HG03432 (cell line): ENCODE results near the gene XXYLT1.

Experiments used
- ATAC-seq: cut with Tn5 transposase; IDR thresholded peaks from one replicate; pipeline ENCODE4 v1.9.1; 2021; ENCODE audit warnings: mild to moderate bottlenecking, moderate library complexity; ENCODE audit not compliant: unreplicated experiment

Gene XXYLT1

GRCh38 chr3:195155570-195156241, 115.3 kb downstream of the XXYLT1 start:
- no peak for ATAC-seq

GRCh38 chr3:195154793-195155535, 116.0 kb downstream of the XXYLT1 start:
- ATAC-seq, result no peak

DNA sequence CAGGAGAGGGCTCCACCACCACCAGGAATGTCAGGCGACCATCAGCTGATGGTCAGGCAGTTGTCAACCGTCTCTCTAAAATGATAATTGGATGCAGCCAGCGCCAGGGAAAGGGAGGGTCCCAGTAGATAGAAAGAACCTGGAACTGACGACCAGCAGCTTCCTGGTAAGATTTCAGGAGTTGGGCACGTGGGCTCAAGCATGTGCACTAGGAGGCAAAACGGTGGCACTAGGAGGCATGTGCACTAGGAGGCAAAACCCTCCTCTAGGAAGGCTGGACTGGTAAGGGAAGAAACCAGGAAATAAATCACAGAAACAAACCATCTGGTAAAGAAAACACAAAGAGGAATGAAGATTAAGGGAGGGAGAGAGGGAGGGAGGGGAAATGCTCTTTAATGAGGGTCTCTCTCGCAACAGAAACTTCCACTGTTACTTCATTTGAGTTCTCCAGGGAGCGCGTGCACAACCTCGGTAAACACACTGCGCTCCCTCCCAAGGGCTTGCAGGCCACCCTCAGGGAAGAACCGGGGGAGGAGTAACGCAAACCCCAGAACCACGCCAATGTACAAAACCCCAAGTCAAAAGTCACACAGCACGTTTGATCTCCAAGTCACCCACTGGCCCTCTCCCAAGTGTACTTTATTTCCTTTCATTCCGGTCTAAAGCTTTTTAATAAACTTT, 116.7 kb downstream of the XXYLT1 start:
- ATAC-seq, result no peak

- no peak for ATAC-seq
Observed at GRCh38 chr3:195153653-195154052, 117.3 kb downstream of the XXYLT1 start.

- ATAC-seq, result no peak
Observed at GRCh38 chr3:195153130-195153529, 117.8 kb downstream of the XXYLT1 start.

GRCh38 chr3:195151866-195152541, 119.0 kb downstream of the XXYLT1 start:
- no peak for ATAC-seq

DNA sequence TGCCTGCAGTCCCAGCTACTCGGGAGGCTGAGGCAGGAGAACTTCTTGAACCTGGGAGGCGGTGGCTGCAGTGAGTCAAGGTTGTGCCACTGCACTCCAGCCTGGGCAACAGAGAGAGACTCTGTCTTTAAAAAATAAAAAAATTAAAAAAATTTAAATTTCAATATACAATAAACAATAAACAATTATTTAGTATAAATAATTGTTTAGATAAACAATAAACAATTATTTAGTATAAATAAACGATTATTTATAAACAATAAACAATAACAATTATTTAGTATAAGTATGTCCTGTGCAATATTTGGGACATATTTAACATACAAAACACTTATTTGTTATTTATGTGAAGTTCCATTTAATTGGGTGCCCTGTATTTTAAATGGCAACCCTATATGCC, 119.6 kb downstream of the XXYLT1 start:
- ATAC-seq, result no peak

DNA sequence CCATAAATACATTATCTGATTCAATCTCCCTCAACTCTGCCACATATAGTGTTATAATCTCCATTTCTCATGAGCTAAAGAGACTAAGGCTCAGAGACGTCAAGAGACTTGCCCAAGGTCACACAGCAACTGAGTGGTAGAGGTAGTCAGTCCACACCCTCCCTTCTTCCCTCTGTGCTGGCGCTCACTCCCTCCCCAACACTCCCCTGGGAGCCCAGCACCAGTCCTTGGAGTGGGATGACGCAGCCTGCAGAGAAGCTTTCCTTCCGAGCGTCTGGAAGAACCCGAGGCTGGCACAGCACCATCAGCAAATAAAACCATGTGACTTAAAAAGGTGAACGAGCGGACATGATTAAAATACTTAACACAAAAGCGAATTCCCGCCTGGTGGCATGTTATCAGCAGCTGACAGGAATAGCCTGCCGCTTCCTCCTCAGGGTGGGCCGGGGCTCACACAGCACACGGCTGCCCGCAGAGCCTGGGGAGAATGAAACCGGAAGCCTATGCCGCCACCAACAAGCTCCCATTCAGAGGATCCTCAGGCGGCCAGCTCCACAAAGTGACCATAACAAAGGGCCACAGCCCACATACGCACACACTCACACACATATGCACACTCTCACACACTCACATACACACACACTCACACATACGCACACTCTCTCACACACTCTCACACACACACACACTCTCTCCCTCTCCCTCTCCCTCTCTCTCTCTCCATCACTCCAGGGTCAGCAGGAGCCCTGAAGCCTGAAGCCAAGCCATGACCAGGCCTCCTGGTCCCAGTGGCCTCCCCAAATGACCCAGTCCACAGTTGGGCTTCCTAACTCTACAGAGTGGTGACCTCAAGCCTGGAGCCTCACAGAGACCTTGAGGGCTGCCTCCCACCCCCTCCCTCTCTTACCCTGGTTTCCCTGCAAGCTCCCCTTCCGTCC, 120.5 kb downstream of the XXYLT1 start:
- ATAC-seq, result peak; percentile 50

- ATAC-seq, result no peak
Observed at GRCh38 chr3:195149292-195150030, 121.5 kb downstream of the XXYLT1 start.

DNA sequence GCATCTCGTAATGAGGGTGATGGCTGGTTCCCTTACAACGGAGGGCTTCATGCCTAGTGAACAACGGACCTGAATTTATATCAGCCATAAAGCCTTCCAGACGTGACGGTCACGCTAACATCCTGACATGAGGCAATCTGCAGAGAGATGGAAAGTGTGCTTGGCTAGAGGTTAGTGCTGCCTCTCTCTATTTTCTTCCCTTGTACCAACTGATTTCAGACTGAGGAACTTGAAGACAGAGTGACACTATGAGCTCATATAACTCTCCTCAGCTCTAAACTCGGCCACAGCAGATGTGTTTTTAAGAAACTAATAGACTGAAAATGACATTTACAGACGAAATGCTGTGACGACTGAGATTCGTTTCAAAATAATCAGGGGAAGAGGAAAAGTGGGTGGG, 122.4 kb downstream of the XXYLT1 start:
- no peak for ATAC-seq

GRCh38 chr3:195147649-195148080, 123.3 kb downstream of the XXYLT1 start:
- ATAC-seq, result peak; percentile 75

- ATAC-seq, result no peak
Observed at GRCh38 chr3:195146131-195146530, 124.8 kb downstream of the XXYLT1 start.

DNA sequence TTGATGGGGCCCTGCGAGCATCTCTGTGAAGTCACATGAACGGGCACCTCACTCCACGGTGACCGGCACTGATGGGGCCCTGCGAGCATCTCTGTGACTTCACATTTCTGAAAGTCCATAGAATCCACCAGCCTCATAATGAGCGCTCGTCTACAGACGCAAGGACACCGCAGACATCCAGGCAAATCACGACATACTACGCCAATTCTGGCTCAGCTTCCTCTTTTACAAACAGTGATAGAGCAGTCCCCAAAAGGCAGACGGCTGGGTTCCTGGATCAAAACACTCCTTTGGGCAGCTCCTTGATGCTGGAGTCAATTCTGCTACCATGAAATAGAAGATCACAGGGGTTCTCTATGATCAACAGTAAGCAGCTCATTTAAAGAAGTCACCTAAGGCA, 125.4 kb downstream of the XXYLT1 start:
- no peak for ATAC-seq

- no peak for ATAC-seq
Observed at GRCh38 chr3:195143221-195143620, 127.7 kb downstream of the XXYLT1 start.

DNA sequence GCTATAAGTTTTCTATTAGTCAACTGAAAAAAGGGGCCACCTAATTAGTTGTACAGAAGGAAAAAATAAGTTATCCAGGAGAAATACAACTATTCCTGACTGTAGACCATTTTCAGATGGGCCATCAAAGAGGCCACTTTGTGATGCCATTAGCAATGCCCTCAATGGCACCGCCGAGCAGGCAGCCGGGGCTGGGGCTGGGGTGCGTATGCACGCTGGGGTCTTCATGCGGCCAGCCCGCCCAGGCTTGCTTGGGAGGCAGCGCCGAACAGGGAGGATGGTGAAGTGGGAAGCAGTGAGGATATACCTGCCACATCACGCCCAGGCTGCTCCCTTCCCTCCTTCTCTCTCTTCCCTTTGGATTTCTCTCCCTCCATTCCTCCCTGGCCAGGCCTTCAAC, 128.4 kb downstream of the XXYLT1 start:
- ATAC-seq, result no peak

DNA sequence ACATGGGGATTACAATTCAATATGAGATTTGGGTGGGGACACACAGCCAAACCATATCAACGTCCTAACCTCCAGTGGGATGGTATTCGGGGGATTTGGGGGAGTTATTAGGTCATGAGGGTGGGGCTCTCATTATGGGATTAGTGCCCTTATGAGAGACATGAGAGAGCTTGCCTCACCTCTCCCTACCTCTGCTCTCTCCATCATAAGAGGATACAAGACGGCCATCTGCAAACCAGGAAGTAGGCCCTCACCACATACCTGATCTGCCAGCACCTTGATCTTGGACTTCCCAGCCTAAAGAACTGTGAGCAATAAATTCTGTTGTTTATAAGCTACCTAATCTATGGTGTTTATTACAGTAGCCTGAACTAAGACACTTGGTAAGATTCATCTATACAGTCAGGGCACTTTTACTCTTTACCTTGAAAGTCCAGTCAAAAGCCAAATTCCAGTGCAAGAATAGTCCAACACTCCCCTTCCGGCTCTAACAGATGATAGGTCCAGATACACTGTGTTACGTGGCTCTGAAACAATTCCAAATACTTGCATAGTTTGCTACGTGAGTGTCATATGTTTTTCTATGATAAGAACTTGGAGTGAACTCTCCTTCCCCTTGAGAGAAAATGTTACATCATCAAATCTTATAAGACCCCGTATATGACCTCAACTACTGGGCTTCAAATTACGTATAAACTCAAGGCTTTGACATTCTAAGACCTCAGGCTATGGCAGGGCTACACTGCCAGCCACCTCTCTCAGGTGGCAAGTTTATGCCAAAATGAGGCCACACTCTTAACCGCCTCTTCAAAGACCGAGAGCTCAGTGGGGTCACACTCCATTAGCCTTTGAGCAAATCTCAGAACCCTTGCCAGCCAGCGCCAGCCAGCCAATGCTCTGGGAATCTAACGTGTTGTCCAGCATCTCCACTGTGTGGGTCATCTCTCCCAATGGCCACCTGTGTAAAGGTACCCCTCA, 129.9 kb downstream of the XXYLT1 start:
- ATAC-seq, result no peak

- ATAC-seq, result no peak
Observed at GRCh38 chr3:195140410-195140809, 130.5 kb downstream of the XXYLT1 start.

- no peak for ATAC-seq
Observed at GRCh38 chr3:195139876-195140240, 131.1 kb downstream of the XXYLT1 start.
